Measurements from ENCODE around the gene PNLIPRP1.

Gene PNLIPRP1

DNA sequence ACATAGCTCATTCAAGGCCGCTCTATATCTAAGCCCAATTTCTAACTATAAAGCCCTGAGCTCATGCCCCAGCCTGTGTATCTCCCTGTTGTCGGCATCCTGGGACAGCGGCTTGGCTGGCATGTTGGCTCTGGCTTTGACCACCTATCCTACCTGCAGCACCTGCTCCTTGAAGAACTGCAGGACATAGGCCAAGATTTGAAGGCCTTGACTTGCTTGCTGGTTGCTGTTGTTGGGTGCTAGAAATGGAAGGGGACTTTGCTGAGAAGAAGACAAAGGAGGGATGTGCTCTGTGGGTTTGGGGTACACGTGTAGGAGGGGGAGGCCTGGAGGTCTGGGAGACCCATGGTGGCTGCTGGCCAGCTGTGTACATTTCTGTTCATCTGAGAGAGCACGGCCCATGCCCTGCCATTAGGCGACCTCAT, 41.1 kb downstream of the PNLIPRP1 start:
- no peak for DNase-seq (ENCODE audit: low read depth)

DNA sequence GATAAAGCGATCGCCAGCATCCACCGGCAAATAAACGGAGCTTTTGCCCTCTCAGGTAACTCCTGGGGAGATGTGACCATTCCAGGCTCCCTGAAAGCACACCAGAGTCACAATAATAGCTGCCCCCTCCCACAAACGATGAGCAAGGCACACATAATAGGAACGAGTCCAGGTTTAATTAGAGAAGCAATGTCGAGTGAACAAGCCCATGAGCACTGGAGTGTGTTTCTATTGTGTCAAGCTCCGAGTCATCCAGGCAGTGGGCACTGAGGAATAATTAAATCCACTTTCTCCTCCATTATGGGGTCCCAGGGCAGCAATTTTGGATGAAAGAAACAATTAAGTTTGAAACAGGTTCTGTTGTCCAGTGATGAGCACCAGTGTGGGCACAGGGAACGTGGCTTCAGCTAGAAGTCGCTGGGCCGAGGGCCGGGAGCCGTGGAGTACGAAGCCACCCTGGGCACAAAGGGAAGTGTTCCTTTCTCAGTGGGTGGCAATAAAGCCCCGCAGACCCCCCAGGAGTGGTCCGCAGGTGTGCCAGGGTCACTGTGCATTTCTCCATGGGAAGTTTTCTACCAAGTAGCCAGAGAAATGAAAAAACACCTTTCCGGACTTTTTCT, 41.9 kb downstream of the PNLIPRP1 start:
- DNase-seq (ENCODE audit: low read depth): no peak

DNA sequence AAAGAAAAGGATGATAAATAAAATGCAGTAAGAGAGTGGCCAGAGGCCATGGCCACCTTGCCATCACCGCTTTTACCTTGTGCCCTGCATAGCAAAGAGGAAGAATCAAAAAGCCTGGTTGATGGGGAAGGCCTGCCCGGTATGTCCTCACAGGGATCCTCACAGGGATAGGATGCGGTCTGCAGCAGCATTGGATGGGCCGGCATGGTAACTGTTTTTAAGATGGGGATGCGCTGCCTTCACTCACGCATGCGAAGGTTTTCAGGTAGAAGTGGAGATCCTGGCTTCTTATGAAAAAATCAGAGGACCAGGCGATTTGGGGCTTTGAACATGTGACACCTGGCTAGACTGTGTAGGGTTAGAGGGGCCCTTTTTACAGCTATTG, 42.4 kb downstream of the PNLIPRP1 start:
- DNase-seq (ENCODE audit: low read depth): no peak

DNA sequence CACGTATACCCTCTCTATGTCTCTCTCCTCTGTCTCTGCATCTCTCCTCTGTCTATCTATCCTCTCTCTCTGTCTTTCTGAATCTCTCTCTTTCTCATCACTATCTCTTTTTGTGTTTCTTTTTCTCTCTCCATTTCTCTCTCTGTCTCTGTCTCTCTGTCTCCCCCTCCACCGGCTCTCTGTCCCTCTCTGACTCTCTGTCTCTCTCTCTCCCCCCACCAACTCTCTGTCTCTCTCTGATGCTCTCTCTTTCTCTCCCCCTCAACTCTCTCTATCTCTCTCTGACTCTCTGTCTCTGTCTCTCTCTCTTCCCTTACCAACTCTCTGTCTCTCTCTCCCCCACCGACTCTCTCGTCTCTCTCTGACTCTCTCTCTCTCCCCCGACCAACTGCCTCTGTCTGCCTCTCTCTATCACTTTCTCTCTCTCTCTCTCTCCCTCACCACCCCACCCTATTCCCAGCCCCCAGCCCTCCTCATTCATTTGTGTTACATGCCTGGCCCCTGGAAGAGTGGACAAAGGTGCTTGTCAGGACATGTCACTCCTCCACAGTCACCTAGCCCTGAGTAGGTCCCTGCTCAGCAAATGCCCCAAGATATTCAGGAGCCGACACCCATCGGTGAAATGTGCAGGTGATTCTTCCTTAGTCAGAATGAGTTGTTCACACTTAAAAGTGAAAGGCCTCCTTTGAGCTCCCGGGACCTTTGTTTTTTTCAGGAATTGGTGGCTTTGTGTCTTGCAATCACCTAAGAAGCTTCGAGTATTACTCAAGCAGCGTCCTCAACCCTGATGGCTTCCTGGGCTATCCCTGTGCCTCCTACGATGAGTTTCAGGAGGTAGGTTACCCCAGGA, 43.6 kb downstream of the PNLIPRP1 start:
- DNase-seq (ENCODE audit: low read depth): no peak

DNA sequence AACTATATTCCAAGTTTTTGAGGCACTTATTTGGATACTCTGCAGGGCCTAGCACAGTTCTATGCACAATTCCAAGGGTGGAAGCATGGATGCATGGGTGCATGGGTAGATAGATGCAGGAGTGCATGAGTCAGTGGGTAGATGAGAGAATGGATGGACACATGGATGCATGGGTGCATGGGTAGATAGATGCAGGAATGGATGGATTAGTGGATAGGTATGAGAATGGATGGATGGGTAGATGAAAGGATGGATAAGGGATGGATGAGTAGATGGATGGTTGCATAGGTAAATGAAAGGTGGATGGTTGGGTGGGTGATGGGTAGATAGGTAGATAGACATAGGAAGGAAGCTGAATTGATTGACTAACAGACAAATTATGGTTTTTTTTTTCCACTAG, 45.6 kb downstream of the PNLIPRP1 start:
- DNase-seq (ENCODE audit: low read depth): no peak

DNA sequence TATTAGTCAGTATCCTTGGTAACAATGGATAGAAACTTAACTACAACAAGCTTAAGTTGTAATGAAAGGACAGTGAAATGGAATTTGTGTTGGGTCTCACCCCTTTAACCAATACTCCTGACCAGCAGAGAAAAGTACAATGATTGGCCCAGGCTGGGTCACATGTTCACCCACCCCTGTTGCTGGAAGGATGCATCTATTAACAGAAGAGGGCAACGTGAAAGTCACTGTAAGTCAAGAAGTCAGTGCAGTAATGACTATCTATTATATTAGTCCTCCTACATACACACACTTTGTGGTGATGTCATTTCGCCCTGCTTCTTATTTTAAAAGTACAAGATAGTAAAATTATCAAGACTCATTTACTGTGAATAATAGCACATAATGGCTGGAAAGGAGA, 46.2 kb downstream of the PNLIPRP1 start:
- DNase-seq (ENCODE audit: low read depth): no peak

DNA sequence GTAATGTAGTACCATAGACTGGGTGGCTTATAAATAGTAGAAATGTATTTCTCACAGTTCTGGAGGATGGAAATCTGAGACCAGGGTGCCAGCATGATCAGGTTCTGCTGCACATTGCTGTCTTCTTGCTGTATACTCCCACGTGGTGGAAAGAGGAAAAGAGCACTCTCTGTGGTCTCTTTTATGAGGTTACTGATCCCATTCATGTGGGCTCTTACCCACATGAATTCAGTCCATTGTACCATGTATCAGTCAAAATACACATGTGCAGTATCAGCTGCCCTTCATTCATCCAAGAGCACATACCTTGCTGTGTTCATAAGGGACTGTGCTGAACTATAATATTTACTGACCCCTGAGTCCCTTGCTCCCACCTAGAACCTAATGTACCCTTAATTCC, 47.1 kb downstream of the PNLIPRP1 start:
- no peak for DNase-seq (ENCODE audit: low read depth)

DNA sequence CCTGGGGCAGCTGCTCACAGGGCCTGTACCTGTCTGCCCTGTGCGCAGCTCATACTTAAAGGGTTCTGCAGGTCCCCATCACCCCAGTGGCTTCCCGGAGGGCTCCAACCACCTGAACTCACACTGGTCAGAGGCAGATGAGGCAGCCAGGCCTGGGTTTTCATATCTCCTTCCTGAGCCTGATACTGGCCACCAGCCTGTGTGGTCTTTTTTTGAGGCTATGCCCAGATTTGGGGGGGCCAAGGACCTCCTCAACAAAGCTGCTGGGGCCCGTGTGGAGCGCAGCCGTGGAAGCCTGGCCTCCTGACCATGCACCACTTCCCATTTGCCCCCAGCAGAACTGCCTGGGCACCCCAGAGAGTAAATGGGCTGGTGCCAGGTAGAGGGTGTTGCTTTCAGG, 55.7 kb downstream of the PNLIPRP1 start:
- DNase-seq (ENCODE audit: low read depth): no peak

DNA sequence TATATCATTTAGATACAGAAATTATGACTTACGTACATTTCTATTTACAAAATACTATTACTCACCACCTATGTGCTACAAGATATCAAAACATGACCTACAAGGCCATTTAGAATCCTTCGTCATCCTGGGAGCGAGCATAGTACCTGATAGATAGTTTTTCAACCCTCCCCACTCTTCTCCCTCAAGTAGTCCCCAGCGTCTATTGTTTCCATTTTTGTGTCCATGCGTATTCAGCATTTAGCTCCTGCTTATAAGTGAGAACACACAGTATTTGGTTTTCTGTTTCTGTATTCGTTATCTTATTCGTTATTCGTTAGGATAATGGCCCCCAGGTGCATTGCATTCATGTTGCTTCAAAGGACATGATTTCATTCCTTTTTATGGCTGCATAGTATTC, 58.1 kb downstream of the PNLIPRP1 start:
- no peak for DNase-seq (ENCODE audit: low read depth)

DNA sequence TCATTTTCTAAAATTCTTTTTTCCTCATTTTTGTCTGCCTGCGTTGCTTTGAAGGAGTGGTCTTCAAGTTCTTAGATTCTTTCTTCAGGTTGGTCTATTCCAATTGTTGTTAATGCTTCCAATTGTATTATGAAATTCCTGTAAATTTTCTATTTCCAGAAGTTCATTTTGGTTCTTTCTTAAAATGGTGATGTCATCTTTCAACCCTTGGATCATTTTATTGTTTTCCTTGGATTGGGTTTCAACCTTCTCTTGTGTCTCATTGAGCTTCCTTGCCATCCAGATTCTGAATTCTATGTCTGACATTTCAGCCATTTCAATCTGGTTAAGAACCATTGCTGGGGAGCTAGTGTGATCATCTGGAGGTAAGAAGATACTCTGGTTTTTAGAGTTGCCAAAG, 63.1 kb downstream of the PNLIPRP1 start:
- DNase-seq (ENCODE audit: low read depth): no peak

DNA sequence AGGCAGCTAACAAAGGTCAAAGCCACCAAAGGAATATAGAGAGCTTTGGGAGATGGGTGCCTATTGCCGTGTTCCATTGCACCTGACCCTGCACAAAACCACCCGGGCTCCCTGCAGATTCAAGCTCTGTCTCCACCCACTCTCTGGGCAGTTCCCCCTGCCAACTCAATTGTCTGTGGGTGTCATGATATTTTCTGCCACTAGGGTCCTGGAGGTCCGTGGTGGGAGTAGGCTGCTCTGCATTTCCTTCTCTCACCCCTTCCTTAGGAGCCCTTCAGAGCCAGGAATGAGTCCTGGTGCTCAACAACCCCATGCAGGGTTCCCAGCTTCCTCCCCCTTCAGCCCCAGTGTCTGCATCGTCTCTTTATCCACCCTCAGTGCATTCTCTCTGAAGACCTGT, 64.1 kb downstream of the PNLIPRP1 start:
- DNase-seq (ENCODE audit: low read depth): no peak

DNA sequence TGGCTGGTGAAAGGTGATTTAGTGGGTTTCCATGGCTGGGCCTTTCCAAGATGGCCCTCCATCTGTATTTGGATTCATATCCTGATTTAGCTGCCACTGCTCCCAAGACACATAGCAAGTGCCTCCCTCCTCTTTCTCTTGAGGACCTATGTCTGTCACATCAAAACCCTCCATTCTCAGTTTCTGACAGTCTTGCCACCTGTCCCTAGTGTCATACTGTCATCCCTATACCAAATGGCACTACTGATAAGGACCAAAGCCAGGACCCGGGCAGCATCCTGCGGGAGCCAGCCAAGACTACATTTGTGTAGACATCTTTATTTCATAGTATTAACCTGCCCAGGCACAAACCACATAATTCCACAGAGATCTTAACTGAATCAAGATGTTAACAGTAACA, 64.8 kb downstream of the PNLIPRP1 start:
- DNase-seq (ENCODE audit: low read depth): no peak

DNA sequence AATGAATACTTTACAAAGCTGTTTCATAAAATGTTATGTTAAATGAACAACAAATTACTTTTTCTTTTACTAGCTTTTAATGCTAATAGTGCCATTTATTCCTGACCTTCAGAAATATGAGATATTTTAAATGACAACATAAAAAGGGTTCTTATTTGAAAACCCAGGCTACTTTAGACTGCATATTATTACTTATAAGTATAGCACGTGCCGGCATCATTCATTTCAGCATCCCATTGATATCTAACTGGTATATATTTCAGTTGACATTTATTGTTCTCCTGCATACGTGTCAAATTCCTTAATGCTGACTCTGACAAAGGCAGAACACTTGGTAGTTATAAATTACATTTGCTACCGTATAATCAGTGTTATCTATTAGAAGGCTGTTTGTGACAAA, 65.3 kb downstream of the PNLIPRP1 start:
- DNase-seq (ENCODE audit: low read depth): no peak

DNA sequence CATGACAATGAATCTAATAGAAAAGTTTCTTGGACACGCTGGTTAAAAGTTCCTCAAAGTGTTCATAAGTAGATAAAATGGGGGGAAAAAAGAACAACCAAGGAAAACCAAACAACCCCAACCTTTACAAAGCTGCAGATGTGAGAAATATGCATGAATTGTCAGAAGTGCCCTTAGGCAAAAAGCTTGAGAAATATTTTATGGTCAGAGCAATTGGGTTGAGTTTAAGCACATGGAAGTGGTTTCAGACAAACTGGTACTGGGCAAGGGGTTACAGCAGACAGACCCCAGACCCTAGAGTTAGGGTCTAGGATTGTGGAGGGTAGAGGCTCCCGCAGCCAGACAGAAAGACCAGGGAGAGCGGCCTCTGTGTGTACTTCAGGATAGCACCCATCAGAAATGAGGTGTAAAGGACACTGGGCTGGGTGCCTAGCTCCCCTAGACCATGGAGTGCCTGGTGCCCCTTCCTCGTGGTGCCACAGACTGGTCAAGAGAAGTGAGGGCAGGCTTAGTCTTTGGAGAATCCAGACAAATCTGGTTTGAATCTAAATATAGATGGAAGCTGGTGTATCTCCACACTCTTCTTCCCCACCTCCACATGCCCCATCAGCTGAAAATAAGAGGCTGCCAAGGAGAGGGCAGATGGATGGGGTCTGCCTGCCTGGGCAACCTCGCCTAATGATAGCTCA, 67.2 kb downstream of the PNLIPRP1 start:
- DNase-seq (ENCODE audit: low read depth): no peak
